Endodermal cell (in vitro differentiated cells): Measurements from ENCODE around the gene MIEF1. TPM values are rescaled to one million over a fixed set of nuclear protein-coding genes. Genes with fewer than 3 reads are reported as not detected.
A peak's percentile ranks its signal among the peaks of the same experiment; 100 is the strongest.

Experiments
- DNase-seq: peaks from one replicate; pipeline ENCODE4 v3.0.0-alpha.2; 2017
- H3K27ac ChIP-seq: 2 replicates; pipeline ENCODE4 v1.5.1; 2013; ENCODE audit warnings: mild to moderate bottlenecking, low read depth, low read length, moderate library complexity
- H3K27me3 ChIP-seq: 2 replicates; pipeline ENCODE4 v1.6.1; 2013; ENCODE audit warnings: mild to moderate bottlenecking, low read length, moderate library complexity; ENCODE audit not compliant: insufficient read depth, control insufficient read depth, poor library complexity, severe bottlenecking
- H3K36me3 ChIP-seq: 2 replicates; pipeline ENCODE4 v1.7.0; 2013; ENCODE audit warnings: mild to moderate bottlenecking, low read length, moderate library complexity; ENCODE audit not compliant: control insufficient read depth, insufficient read depth
- H3K4me1 ChIP-seq: one replicate; pipeline ENCODE4 v1.7.0; 2013; ENCODE audit warnings: low read length; ENCODE audit not compliant: control insufficient read depth, insufficient read depth
- H3K4me3 ChIP-seq: 2 replicates; pipeline ENCODE4 v1.5.1; 2013; ENCODE audit warnings: mild to moderate bottlenecking, low read length, moderate library complexity
- H3K9ac ChIP-seq: 2 replicates; pipeline ENCODE4 v1.6.1; 2013; ENCODE audit warnings: mild to moderate bottlenecking, low read length, moderate library complexity; ENCODE audit not compliant: poor library complexity, severe bottlenecking; ENCODE audit errors: extremely low read depth
- H3K9me3 ChIP-seq: 2 replicates; pipeline ENCODE4 v1.6.1; 2013; ENCODE audit warnings: mild to moderate bottlenecking, low read length, moderate library complexity; ENCODE audit not compliant: control insufficient read depth
- H3K27ac Mint-ChIP-seq: 2 replicates; pipeline ENCODE4 v1.8.0; 2020; ENCODE audit warnings: mixed read lengths
- H3K27me3 Mint-ChIP-seq: 2 replicates; pipeline ENCODE4 v1.8.0; 2021; ENCODE audit warnings: mild to moderate bottlenecking, mixed read lengths; ENCODE audit not compliant: insufficient read depth
- H3K36me3 Mint-ChIP-seq: 2 replicates; pipeline ENCODE4 v1.8.0; 2020; ENCODE audit warnings: low read depth, mixed read lengths
- H3K4me1 Mint-ChIP-seq: 2 replicates; pipeline ENCODE4 v1.8.0; 2020; ENCODE audit warnings: mixed read lengths
- H3K4me3 Mint-ChIP-seq: 2 replicates; pipeline ENCODE4 v1.8.0; 2020; ENCODE audit warnings: mild to moderate bottlenecking, moderate library complexity, mixed read lengths
- H3K9me3 Mint-ChIP-seq: 2 replicates; pipeline ENCODE4 v1.8.0; 2020; ENCODE audit warnings: mild to moderate bottlenecking, mixed read lengths
- CTCF ChIP-seq: fragments of 200-600 bp; sonication (generic); conservative IDR thresholded peaks from 2 replicates; pipeline ENCODE4 v1.5.0; 2021; ENCODE audit warnings: antibody characterized with exemption, mild to moderate bottlenecking
- WGBS, 2 experiments: methylation state at CpG; one replicate each; pipeline versions ENCODE4 v1.1.5 to v1.1.7; 2013; ENCODE audit warnings: missing lambda C conversion rate in 2 of 2, mixed read lengths in 1 of 2; ENCODE audit not compliant: insufficient coverage in 1 of 2, insufficient read length in 1 of 2; 5-methylcytosine and 5-hydroxymethylcytosine counted together
- total RNA-seq, 2 donors: library from RNA; stranded (reverse); fragmentation: NEBNext Ultra II Directional in 1 of 2; extraction: Animal tissue kit (Norgen Biotek cat#: 25700) in 1 of 2; gene quantifications; 2 replicates in 1 of 2; 3 replicates in 1 of 2; pipeline ENCODE4 v1.2.1, GENCODE V29; 2021

Gene MIEF1
- total RNA-seq, 2 donors from 2014 or later: 36.0 to 43.3 TPM

- DNase-seq: no peak
- Mint-ChIP-seq H3K27me3 (no peaks in the 10 kb centered on the region), H3K27ac (peak overlapping the region; percentile 40), H3K9me3 (no peaks in the 10 kb centered on the region), H3K36me3 (no peaks in the 10 kb centered on the region), H3K4me1 (peaks cover 35% of the 10 kb centered on the region), H3K4me3 (no peak overlapping the region)
- Histone ChIP-seq H3K9ac (no peak overlapping the region), H3K27me3 (no peaks in the 10 kb centered on the region), H3K9me3 (no peaks in the 10 kb centered on the region), H3K36me3 (no peaks in the 10 kb centered on the region), H3K4me1 (peaks cover 42% of the 10 kb centered on the region), H3K4me3 (no peak overlapping the region), H3K27ac (no peak overlapping the region)
- WGBS, 2 experiments: 41 to 68% methylated on average over 8 to 13 of the region's 13 CpGs
- TF ChIP-seq CTCF: no peak
Measured at GRCh38 chr22:39471381-39472141, 30.5 kb upstream of the MIEF1 start.

DNA sequence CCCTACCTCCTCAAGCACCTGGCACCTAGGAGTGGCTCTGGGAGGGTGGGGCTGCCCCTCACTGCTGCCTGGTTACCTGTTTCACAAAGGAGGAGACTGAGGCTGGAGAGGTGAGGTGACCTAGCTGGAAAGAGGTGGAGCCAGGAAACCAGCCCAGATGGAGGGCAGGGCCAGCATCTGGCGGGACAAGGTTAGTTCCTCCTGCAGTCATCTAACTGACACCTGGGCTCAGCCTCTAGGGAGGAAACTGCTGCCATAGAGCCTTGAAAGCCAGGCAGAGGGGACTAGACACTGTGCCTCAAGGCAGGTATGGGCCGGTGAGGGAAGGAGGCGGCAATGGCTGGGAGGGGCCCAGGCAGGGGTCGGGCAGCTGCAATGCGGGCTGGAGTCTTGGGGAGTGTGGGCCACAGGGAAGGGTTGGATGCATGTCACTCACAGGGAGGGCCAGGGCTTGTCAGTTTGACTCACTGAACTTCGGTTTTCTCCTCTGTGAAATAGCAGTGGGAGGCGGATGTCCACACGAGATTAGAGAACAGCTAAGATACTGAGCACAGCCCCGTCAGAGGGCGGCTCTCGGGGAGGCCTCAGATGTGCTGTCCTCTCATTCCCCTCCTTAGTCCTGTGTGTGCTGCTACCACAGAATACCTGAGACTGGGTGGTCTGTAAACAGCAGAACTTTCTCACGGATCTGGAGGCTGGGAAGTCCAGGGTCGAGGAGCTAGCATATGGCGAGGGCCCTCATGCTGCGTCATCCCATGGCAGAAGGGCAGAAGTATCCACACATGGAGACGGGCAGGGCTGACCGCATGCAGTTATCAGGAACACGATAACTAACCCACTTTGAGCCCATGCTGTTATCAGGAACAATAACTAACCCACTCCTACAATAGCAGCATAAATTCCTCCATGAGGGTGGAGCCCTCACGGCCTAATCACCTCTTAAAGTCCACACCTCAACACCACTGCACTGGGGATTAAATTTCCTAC lies 29.2 kb upstream of the MIEF1 start:
- no peak for DNase-seq
- H3K27ac ChIP-seq: no peak overlapping the region
- H3K4me3 Mint-ChIP-seq: no peak overlapping the region

More for the DNA sequence above, 29.2 kb upstream of the MIEF1 start:
- Mint-ChIP-seq H3K4me1 (peaks cover 35% of the 10 kb centered on the region), H3K9me3 (no peaks in the 10 kb centered on the region), H3K27me3 (no peaks in the 10 kb centered on the region), H3K27ac (no peak overlapping the region), H3K36me3 (no peaks in the 10 kb centered on the region)
- no peak for TF ChIP-seq CTCF
- H3K4me1 ChIP-seq: peaks cover 42% of the 10 kb centered on the region
- H3K36me3 ChIP-seq: no peaks in the 10 kb centered on the region
- no peak overlapping the region for H3K4me3 ChIP-seq
- no peaks in the 10 kb centered on the region for H3K27me3 ChIP-seq
- H3K9me3 ChIP-seq: no peaks in the 10 kb centered on the region
- 76 to 81% methylated on average over 13 to 19 of the region's 19 CpGs for WGBS, 2 experiments
- no peak overlapping the region for H3K9ac ChIP-seq
